Fibroblast of gingiva (primary cell): ENCODE results near the gene CLCNKB.
"Not testable (repeated sequence)": the region's sequence is repeated elsewhere in the genome, so short reads cannot be mapped to it uniquely, and the experiment has no call there.

ENCODE experiments used
- DNase-seq: peaks from one replicate; pipeline ENCODE4 v3.0.0-alpha.2; 2011; ENCODE audit warnings: low read depth

CLCNKB gene

DNA sequence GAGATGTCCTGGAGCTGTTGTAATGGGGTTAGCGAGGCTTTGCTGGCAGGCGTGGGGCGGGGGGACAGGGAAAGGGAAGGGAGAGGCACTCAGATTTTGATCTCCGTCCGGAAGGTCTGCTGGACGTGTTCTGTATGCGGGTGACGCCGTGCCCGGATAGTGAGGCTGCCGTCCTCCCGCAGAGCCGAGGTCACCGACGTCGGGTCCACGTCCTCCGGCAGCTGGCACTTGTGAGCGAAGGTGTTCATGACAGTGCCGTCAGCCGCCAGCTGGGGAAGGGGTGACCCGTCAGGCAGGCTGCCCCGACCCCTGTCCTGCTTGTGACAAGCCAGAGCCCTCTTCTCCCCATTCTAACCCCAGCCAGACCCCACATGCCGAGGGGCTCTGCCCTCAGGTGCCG is 28.1 kb upstream of the CLCNKB start:
- DNase-seq, result no peak

DNA sequence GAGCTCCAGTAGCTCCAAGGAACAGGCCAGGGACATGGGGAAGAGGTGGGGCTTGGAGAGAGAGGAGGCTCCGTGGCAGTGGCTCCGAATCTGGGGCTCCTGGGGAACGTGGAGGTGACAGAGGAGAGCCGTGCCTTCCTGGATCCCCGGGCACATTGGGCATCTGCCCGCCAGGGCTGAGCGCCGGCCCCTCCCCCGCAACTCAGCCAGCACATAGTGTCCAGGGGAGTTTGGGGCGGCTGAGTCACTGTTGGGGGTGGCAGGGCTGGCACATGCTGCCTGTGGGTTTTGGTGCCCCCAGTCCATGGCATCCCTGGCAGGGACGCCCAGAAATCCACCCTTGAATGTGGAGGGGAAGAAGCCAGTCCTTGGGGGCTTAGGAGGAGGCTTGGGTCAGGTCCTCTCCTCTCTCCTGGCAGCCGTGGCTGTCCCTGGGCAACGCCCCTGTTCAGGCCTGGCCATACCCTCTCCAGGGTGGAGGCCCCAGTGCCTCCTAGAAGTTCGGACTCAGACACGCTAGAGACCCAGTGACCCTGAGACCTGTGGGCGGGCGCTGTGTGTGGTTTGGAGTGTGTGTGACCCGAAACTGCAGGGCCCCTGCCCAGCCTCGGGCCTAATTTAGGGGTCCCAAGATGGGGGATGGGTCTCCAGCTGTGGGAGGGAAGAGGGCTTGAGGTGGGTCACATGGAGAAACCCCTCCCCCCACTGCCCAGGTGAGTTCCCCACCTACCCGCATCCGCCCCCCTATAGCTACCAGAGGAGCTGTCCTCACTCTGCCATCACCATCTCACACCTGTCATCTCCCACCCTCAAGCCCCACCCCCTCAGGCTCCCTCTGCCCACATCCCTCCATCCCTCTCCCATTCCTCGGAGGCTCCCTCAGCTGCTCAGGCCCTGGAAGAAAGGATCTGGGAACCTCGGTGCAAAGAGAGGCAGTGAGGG is 27.4 kb upstream of the CLCNKB start:
- peak; percentile 26 for DNase-seq

- DNase-seq, result no peak
These were observed 26.5 kb upstream of the CLCNKB start for GRCh38 chr1:16017076-16017460.

DNA sequence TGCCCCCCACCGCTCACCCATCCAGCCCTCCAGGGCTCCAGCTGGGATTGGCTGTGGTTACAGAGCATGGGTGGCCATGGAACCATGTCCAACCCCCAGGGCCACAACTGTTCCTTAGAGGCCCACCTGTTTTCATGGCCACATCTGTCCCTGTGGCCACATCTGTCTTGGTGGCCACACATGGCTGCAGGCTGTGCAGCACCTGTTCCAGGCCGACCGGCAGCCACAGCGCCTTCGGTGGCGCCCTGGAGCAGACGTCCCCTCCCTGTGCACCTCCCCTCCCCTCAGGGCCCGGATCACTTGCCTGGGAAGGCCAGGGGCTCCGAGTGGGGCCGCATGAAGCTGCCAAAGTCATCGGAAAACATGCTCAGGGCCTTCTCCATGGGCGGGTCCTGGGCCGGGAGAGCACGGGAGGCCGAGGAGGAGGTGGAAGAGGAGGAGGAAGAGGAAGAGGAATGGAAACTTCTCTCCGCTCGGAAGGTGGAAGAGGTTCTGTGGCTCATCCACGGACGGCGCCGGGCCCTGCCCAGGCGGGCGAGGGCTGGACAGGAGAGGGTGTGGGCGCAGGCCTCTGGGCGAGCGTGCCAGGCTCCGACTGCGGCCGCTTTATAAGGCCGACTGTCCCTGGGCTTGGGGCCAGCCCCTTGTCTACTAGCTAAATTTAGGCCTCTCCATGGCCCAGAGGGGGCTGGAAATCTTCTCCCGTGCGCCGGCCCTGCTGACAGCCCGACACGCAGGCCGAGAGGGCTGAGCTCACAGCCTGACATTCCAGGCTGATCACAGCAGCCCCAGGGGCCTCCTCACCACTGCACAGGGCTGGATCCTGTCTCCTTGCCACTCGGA is 25.9 kb upstream of the CLCNKB start, which contains the start of gene HSPB7:
HSPB7 (minus strand) TSS at position 583 of the 843 bp plus-strand sequence; CDS start at position 503, 80 bp downstream.
- DNase-seq, result peak; percentile 84

GRCh38 chr1:16018308-16018707 is 25.3 kb upstream of the CLCNKB start:
- no peak for DNase-seq

- DNase-seq, result peak; percentile 38
These were observed 24.6 kb upstream of the CLCNKB start for GRCh38 chr1:16018749-16019643.

GRCh38 chr1:16019644-16020277 is 23.8 kb upstream of the CLCNKB start:
- no peak for DNase-seq

GRCh38 chr1:16020325-16020724 is 23.3 kb upstream of the CLCNKB start:
- DNase-seq, result no peak

GRCh38 chr1:16020878-16021277 is 22.7 kb upstream of the CLCNKB start:
- not testable (repeated sequence) for DNase-seq

DNA sequence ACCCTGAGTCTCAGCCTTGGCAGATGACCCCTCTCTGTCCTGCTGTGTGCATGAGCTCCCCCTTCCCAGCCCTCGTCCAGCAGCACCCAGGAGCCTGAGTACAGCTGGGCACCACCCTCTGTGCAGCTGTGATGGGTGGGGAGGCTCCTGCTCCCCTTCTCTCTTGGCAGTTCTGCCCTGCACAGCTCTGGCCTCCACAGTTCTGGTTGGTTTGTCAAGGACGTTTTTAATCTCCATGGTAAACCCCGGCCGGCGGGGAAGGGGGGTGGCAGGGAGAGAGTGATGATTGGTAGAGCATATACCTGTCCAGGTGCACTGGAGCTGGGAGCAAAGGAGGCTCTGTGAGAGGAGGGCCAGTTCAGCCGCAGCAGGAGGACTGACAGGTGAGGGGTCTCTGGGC is 21.9 kb upstream of the CLCNKB start, which contains the start of gene CLCNKA:
CLCNKA (plus strand) TSS at position 356 of the 400 bp plus-strand sequence. CDS start 584 bp downstream, outside the sequence.
- DNase-seq, result no peak

- no peak for DNase-seq
These were observed 21.2 kb upstream of the CLCNKB start for GRCh38 chr1:16022393-16022792.

DNA sequence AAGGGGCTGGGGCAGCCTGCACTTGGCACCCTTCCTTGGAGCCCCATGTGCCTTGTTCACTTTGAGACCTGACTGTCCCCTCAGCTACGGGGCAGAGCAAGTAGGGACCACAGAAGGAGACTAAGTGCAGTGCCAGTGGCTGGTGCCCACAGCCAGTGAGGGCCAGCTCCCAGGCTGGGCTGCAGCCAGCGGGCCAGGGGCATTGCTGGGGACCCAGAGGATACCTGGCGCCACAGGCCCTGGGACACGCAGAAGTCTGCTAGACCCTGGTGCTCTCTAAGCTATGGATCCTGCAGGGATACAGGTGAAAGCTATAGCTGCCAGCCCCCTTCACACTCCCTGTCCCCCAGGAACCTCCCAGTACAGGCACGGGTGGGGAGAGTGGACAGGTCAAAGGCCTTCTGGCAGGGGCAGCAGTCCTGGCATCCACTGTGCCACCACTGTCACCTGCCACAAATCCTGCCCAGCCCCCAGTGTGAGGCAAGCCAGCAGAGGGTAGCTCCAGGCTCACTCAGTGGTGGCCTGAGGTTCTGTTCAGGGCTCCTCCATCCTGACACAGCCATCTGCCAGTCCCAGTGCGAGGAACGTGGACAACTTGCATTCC is 20.4 kb upstream of the CLCNKB start:
- DNase-seq, result no peak

- DNase-seq, result not testable (repeated sequence)
These were observed 17.3 kb upstream of the CLCNKB start for GRCh38 chr1:16026302-16026701.

DNA sequence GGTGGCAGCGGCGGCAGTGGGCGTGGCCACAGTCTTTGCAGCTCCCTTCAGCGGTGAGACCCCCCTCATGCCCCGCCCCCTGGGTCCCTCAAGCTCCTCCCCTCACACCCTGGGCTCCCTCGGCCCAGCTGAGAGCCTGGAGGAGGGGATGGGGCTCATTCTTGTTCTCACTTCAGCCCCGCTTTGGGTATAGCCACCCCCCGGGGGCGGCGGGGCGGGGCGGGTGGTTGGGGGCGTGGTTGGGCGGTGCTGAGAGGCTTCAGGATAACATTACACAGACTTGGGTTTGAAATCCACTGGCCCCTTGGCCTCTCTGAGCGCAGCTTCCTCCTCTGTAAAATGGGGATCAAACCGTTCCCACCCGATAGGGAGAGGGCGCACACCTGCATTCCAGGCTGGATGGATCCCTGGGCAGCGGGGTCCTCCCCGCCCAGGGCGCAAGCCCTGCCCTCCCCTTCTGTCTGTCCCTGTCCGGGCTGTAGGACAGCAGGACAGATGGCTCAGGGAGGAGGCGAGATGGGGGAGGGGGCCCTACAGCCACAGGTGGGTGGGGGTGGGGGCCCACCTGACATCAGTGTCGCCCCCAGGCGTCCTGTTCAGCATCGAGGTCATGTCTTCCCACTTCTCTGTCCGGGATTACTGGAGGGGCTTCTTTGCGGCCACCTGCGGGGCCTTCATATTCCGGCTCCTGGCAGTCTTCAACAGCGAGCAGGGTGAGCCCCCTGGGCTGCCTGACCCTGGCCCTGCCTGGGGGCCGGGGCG is 16.7 kb upstream of the CLCNKB start:
- no peak for DNase-seq

DNA sequence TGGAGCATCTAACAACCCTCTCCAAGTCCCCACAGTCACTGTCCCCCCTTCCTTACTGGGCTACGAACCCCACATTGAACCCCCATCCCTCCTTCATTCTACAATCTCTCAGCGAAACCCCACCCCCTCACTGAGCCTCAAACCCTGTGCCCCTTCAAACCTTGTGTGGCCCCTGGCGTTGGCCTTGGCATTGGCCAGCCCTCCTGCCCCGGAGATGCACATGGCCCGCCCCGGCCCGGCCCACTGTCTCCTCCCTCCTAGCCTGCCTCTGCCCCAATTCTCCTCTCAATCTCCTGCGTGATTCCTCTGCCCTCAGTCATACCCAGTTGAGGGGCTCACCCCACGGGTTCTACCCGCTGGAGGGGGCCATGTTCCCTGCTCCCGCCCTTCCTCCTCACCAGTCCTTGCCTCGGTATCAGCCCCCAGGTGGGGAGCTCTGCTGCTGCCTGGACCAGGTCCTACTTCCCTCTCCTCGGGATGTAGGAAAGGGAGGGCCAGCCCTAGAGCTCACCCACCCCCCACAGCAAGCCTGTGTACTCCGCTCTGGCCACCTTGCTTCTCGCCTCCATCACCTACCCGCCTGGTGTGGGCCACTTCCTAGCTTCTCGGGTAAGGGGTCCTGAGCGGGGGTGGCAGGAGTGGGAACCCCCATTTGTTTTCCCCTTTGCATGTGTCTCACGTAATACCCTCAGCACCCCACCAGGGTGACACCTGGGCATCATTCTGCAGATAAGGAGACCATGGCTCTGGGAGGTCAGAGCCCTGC is 15.2 kb upstream of the CLCNKB start:
- DNase-seq, result no peak

GRCh38 chr1:16029003-16029268 is 14.6 kb upstream of the CLCNKB start:
- DNase-seq, result not testable (repeated sequence)

- no peak for DNase-seq
These were observed 14.3 kb upstream of the CLCNKB start for GRCh38 chr1:16029288-16029687.

- no peak for DNase-seq
These were observed 12.0 kb upstream of the CLCNKB start for GRCh38 chr1:16031551-16031950.

DNA sequence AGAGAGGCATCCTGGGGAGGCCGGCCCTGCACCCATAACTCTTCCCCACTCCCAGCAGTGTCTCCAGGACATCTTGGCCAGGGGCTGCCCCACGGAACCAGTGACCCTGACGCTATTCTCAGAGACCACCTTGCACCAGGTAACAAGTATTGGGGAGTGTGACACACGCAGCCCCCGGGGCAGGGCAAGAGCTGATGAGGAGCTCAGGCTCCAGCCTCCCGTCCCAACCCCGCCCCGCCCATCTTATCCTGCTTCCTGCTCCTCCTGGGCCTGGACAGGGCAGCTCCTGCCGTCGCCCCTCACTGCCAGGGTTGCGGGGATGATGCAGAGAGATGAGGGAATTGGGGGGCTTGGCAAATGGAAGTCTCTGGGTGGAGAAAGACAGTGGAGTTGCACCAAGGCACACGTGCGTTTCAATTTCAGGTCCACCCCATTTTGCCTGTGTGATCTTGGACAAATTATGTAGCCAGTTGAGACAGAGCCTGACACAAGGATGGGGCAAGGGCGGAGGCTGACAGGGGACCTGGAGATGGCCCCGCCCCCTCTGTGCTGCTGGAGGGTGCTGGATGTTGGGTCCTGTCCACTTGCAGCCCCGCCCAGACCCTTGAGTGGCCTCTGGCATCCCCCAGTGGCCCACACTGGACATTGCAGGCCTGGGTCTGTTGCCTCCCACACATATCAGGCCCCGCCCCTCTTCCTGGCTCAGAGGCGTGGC is 11.0 kb upstream of the CLCNKB start:
- peak; percentile 76 for DNase-seq
